ENCODE results near the gene KCNK3. TPM values are rescaled to one million over a fixed set of nuclear protein-coding genes. Genes with fewer than 3 reads are reported as not detected.
A peak's percentile ranks its signal among the peaks of the same experiment; 100 is the strongest.

KCNK3 gene
- total and polyA plus RNA-seq, 5 donors, result 25.6 to 36.6 (median 28.8) TPM

DNA sequence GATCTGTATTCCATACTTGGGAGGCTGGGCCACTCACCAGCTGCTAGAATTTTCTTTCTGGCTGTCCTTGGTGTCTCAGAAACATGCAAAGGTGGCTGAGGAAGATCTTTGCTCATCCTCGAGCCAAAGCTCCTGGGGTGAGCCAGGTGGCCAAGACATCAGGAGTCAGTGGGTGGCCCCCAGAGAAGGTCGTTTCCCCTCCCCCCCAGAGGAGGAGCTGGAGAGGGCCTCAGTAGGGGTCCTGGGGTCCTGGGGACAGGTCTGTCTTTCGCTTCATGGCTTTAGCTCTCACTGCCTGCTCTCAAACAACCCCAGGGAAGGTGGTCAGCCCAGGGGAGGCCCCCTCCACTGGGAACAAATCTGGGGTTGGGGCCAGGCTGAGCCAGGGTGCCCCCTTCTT lies 13.6 kb downstream of the KCNK3 start:
- H3K27ac ChIP-seq (ENCODE audit: low read length), result peak overlapping the region; percentile 49
- no peak for ATAC-seq
- peaks cover 7% of the 10 kb centered on the region for H3K4me1 ChIP-seq (ENCODE audit: control insufficient read depth, insufficient read depth, low read length)

GRCh38 chr2:26706616-26707473 lies 14.3 kb downstream of the KCNK3 start:
- Histone ChIP-seq H3K9me3 (ENCODE audit: control insufficient read depth, low read length) (no peaks in the 10 kb centered on the region), H3K27me3 (ENCODE audit: control insufficient read depth, insufficient read depth) (no peaks in the 10 kb centered on the region), H3K27ac (ENCODE audit: low read length) (peak overlapping the region; percentile 10), H3K4me1 (ENCODE audit: control insufficient read depth, insufficient read depth, low read length) (peaks cover 9% of the 10 kb centered on the region), H3K4me3 (ENCODE audit: low read length) (no peak overlapping the region)
- 28% methylated on average over 19 of the region's 19 CpGs for WGBS
- intact Hi-C loops (cut with DNase I), result no loop called here
- DNase-seq (peak in 2 of 3 donors; percentile 76 to 78), ATAC-seq (peak; percentile 20 to 57)

More for the DNA sequence above, 13.6 kb downstream of the KCNK3 start:
- no peaks in the 10 kb centered on the region for H3K9me3 ChIP-seq (ENCODE audit: control insufficient read depth, low read length)
- WGBS, result 63% methylated on average over 3 of the region's 3 CpGs
- no peak overlapping the region for H3K4me3 ChIP-seq (ENCODE audit: low read length)
- intact Hi-C loops (cut with DNase I), result no loop called here
- peak in 1 of 3 donors; percentile 18 for DNase-seq
- H3K27me3 ChIP-seq (ENCODE audit: control insufficient read depth, insufficient read depth), result no peaks in the 10 kb centered on the region

DNA sequence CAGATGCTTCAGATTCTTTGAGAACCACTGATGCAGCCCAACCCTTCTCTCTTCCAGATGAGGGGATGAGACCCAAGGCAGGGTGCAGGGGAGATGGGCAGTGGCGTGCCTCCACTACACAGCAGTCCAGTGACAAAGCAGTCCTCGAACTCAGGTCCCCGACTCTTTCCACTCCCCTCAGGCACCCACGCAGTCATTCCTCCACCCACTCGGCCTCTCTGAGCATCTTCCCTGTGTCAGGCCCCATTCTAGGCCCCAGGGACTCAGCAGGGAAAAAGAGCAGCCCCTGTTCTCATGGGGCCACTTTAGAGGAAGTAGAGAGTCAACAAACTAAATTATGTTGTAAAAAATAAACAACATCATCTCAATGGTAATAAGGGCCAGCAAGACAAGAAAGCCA lies 15.2 kb downstream of the KCNK3 start:
- peaks cover 14% of the 10 kb centered on the region for H3K4me1 ChIP-seq (ENCODE audit: control insufficient read depth, insufficient read depth, low read length)
- DNase-seq (peak in 1 of 3 donors; percentile 23), ATAC-seq (no peak)
- peak overlapping the region; percentile 26 for H3K27ac ChIP-seq (ENCODE audit: low read length)
- H3K4me3 ChIP-seq (ENCODE audit: low read length), result no peak overlapping the region
- no peaks in the 10 kb centered on the region for H3K27me3 ChIP-seq (ENCODE audit: control insufficient read depth, insufficient read depth)
- 73% methylated on average over 5 of the region's 5 CpGs for WGBS
- H3K9me3 ChIP-seq (ENCODE audit: control insufficient read depth, low read length), result no peaks in the 10 kb centered on the region
- intact Hi-C loops (cut with DNase I), result no loop called here

GRCh38 chr2:26708457-26708856 lies 15.9 kb downstream of the KCNK3 start:
- Histone ChIP-seq H3K9me3 (ENCODE audit: control insufficient read depth, low read length) (no peaks in the 10 kb centered on the region), H3K27me3 (ENCODE audit: control insufficient read depth, insufficient read depth) (no peaks in the 10 kb centered on the region), H3K4me3 (ENCODE audit: low read length) (no peak overlapping the region), H3K4me1 (ENCODE audit: control insufficient read depth, insufficient read depth, low read length) (peaks cover 18% of the 10 kb centered on the region), H3K27ac (ENCODE audit: low read length) (no peak overlapping the region)
- WGBS, result 90% methylated on average over 8 of the region's 8 CpGs
- ATAC-seq, result no peak
- intact Hi-C loops (cut with DNase I), result no loop called here
- no peak for DNase-seq

- ATAC-seq, result no peak
- intact Hi-C loops (cut with DNase I), result no loop called here
- Histone ChIP-seq H3K4me3 (ENCODE audit: low read length) (no peak overlapping the region), H3K27ac (ENCODE audit: low read length) (peak overlapping the region; percentile 91), H3K27me3 (ENCODE audit: control insufficient read depth, insufficient read depth) (no peaks in the 10 kb centered on the region), H3K4me1 (ENCODE audit: control insufficient read depth, insufficient read depth, low read length) (peaks cover 16% of the 10 kb centered on the region), H3K9me3 (ENCODE audit: control insufficient read depth, low read length) (no peaks in the 10 kb centered on the region)
- peak in 1 of 3 donors; percentile 19 for DNase-seq
- 71% methylated on average over 19 of the region's 19 CpGs for WGBS
These were observed 17.0 kb downstream of the KCNK3 start for GRCh38 chr2:26709323-26710110.

- WGBS, result 61% methylated on average over 9 of the region's 9 CpGs
- ATAC-seq, result no peak
These were observed 17.6 kb downstream of the KCNK3 start for GRCh38 chr2:26710145-26710544.

DNA sequence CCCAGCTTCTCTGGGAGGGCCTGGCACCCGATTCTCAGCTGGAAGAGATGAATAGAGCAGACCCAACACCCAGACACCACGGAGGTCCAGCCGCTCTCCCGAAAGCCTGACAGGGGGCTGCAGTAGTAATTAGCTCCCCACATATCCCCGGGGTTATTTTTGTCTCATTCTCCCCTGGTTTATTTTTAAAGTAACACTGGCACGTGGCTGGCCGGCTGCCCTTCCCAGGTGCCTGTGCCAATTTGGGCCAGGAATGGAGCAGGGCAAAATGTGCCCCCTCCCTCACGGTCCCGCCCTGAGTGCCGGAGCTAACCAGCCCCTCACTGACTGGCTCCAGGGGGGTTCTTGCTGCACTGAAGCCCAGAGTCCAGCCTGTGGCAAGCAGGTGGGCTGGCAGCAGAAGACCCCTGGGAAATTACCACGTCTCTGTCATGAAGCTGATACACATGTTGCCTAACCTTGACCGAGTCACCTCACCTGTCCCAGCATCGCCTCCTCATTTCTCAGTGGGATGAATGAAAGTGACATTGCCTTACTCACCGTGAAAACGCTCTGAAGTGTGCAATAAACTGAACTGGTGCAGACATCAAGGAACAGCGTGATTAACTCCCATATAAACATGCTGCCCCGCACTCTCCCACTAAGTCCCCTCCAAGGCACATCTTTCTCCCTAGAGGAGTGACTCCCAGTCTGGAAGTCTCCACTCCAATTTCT lies 18.4 kb downstream of the KCNK3 start:
- Histone ChIP-seq H3K4me1 (ENCODE audit: control insufficient read depth, insufficient read depth, low read length) (peaks cover 14% of the 10 kb centered on the region), H3K4me3 (ENCODE audit: low read length) (no peak overlapping the region), H3K9me3 (ENCODE audit: control insufficient read depth, low read length) (no peaks in the 10 kb centered on the region), H3K27ac (ENCODE audit: low read length) (peak overlapping the region; percentile 91), H3K27me3 (ENCODE audit: control insufficient read depth, insufficient read depth) (no peaks in the 10 kb centered on the region)
- intact Hi-C loops (cut with DNase I), result no loop called here
- peak; percentile 44 to 85 (median 74) for DNase-seq
- peak; percentile 14 to 36 for ATAC-seq
- WGBS, result 60% methylated on average over 17 of the region's 17 CpGs

More at GRCh38 chr2:26710145-26710544, 17.6 kb downstream of the KCNK3 start:
- H3K4me1 ChIP-seq (ENCODE audit: control insufficient read depth, insufficient read depth, low read length), result peaks cover 14% of the 10 kb centered on the region
- no peaks in the 10 kb centered on the region for H3K9me3 ChIP-seq (ENCODE audit: control insufficient read depth, low read length)
- H3K27ac ChIP-seq (ENCODE audit: low read length), result peak overlapping the region; percentile 91
- no peak overlapping the region for H3K4me3 ChIP-seq (ENCODE audit: low read length)
- intact Hi-C loops (cut with DNase I), result no loop called here
- no peaks in the 10 kb centered on the region for H3K27me3 ChIP-seq (ENCODE audit: control insufficient read depth, insufficient read depth)
- DNase-seq, result peak in 1 of 3 donors; percentile 41

GRCh38 chr2:26711457-26712161 lies 19.1 kb downstream of the KCNK3 start:
- H3K27ac ChIP-seq (ENCODE audit: low read length), result peak overlapping the region; percentile 91
- intact Hi-C loops (cut with DNase I), result no loop called here
- peak; percentile 3 to 28 for ATAC-seq
- no peaks in the 10 kb centered on the region for H3K27me3 ChIP-seq (ENCODE audit: control insufficient read depth, insufficient read depth)
- 54% methylated on average over 11 of the region's 11 CpGs for WGBS
- peak in 1 of 3 donors; percentile 60 for DNase-seq
- no peak overlapping the region for H3K4me3 ChIP-seq (ENCODE audit: low read length)
- peaks cover 12% of the 10 kb centered on the region for H3K4me1 ChIP-seq (ENCODE audit: control insufficient read depth, insufficient read depth, low read length)
- H3K9me3 ChIP-seq (ENCODE audit: control insufficient read depth, low read length), result no peaks in the 10 kb centered on the region

DNA sequence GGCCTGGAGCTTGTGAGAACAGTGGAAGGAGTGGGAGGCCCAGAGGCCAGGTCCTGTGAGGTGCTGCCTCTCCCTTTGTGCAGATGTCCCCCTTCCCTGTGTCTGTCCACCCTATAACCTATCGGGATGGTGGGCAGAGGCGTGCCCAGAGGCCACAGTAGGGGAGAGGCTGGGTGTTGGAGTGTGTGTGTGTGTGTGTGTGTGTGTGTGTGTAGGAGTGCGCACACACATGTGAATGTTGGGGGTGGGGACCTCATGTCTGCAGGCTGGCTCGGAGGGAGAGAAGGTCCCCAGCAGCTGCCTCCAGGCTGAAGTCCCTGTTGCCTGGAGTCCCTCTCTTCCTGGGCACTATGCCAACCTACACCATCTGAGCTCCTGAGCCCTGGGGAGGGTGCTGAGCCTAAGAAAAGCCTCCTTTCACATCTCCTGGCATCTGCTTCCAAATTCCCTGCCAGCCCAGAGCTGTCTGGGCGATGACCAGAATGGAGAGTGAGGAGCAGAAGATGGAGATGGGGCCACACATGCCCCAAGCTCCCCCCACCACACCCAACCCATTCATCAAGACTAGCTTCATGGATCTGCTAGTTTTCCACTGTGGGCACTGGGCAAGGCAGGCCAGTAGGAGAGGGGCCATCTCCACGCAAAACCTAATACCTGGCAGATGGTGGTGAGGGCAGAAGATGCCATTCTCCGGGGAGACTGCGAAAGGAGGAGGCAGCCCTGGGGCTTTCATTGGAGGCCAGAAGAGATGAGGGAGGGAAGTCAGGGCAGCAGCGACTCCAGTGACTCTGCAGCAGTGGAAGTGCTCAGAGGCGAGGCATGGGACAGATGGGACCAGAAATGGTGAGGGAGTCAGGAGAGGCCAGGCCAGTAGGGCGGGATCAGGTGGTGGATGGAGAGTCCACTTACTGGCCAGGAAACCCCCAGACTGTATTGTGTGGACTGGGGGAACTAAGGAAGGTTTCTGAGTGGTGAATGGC lies 20.3 kb downstream of the KCNK3 start:
- H3K9me3 ChIP-seq (ENCODE audit: control insufficient read depth, low read length), result no peaks in the 10 kb centered on the region
- no peaks in the 10 kb centered on the region for H3K27me3 ChIP-seq (ENCODE audit: control insufficient read depth, insufficient read depth)
- WGBS, result 75% methylated on average over 11 of the region's 11 CpGs
- ATAC-seq (peak; percentile 12 to 14), DNase-seq (peak in 1 of 3 donors; percentile 49)
- no peak overlapping the region for H3K4me3 ChIP-seq (ENCODE audit: low read length)
- intact Hi-C loops (cut with DNase I), result no loop called here
- H3K27ac ChIP-seq (ENCODE audit: low read length), result peak overlapping the region; percentile 76
- H3K4me1 ChIP-seq (ENCODE audit: control insufficient read depth, insufficient read depth, low read length), result peaks cover 11% of the 10 kb centered on the region

All from right cardiac atrium (tissue), 5 donors.